ENCODE data around the gene HTR5A.
"Not testable (repeated sequence)": the region's sequence is repeated elsewhere in the genome, so short reads cannot be mapped to it uniquely, and the experiment has no call there.

Gene HTR5A

DNA sequence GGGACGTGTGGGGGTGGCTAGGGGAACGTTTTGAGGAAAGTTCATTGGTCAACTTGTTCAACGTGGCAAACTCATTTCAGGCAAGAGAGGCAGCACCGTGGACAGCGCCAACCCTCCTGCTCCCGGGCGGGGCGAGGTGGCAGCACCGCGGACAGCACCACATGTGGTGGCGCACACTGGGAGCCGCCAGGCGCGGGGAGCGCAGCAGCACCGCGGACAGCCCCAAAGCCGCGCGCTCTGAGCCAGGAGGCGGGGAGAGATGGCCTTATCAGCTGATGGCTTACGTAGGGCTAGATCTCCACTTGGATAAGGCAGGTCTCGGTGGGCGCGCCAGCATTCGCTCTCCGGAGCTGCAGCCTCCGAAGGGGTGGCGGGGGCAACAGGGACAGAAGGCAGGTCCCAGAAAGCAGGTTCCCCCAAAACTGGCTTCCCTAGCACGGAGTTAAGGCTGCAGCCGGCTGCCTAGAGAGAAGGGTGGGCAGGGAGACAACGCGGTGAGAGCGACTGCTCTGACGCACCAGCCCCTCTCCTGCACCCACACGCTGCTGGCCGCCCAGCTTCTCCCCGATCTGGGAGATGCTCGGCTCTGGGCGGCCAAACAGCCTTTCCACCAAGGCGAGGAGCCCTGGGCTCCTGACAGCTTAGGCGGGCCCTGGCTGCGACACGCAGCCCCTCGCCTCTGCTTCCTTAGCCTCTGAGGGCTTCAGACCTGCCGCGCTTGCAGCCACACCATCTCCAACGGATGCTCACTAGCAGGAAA is at the start of gene HTR5A:
Gene HTR5A (plus strand): TSS at position 333 of the 760 bp plus-strand sequence. CDS start 576 bp downstream, outside the sequence.
- peak; percentile 66 for DNase-seq

DNA sequence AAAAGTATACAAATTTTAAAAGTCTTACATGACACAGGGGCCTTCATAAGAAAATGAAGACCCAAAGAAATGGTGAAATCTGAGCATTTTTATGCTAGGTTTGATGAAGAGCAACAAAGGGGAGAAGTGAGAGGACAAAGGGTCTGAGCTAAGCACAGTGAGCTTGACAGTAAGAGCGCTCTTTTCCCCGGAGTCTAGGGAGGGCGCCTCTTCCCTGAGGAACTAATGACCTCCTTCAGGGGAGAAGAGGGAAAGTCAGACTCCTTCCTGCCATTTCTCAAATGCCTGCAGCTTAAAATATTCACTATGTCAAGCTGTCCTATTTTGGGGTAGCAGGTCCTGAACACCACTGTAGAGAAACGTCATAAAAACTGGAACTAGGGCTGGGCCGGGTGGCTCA is 49.1 kb upstream of the HTR5A start:
- no peak for DNase-seq

DNA sequence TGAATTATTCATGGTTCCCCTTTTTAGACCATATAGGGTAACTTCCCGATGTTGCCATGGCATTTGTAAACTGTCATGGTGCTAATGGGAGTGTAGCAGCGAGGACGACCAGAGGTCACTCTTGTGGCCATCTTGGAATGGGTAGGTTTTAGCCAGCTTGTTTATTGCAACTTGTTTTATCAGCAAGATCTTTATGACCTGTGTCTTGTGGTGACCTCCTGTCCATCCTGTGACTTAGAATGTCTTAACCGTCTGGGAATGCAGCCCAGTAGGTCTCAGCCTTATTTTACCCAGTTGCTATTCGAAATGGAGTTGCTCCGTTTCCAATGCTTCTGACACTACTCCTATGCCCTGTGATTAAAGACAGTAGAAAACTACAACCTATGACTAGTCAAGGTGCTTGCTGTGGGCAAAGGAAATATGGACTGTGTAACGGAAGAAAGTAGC is 48.4 kb upstream of the HTR5A start:
- no peak for DNase-seq

DNA sequence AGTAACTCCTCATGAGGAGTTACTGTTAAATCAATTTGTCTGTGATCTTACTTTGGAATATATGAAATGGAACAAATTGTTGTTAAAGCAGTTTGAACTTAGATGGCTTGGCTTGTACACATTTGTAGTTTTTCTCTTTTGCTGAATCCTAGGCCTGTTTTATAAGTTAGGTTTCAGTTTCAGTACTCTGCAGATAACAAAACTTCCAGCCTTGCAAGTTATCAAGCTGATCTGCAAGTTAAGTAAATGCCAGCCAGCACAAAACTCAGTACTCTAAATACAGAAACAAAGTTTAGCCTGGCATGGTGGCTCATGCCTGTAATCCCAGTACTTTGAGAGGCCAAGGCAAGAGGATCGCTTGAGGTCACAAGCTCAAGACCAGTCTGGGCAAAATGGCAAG is 42.2 kb upstream of the HTR5A start:
- no peak for DNase-seq

DNA sequence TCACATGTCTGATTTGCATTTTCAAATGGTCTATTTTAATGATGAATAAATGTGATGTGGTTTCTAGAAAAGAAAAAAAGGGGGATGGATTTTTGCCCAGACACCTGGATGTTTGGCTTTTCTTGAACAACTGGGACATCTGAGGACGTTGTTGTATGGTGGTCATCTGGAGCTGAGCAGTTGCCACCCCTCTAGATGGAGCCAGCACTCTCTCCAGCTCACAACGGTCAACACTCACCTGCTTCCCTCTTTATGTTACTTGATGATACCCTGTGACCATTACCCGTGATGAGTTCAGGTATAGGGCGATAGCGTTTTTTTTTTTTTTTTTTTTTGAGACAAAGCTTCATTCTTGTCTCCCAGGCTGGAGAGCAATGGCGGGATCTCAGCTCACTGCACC is 37.1 kb upstream of the HTR5A start:
- no peak for DNase-seq

DNA sequence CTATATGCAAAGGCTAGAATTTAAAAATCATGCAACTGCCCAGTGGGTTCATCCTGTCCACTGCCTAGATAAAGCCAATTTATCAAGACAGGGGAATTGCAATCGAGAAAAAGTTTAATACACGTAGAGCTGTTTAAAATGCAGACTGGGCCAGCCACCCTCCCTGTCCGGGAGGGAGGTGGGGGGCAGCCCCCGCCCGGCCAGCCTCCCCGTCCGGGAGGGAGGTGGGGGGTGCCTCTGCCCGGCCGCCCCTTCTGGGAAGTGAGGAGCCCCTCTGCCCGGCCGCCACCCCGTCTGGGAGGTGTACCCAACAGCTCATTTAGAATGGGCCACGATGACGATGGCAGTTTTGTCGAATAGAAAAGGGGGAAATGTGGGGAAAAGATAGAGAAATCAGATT is 35.6 kb upstream of the HTR5A start:
- not testable (repeated sequence) for DNase-seq

DNA sequence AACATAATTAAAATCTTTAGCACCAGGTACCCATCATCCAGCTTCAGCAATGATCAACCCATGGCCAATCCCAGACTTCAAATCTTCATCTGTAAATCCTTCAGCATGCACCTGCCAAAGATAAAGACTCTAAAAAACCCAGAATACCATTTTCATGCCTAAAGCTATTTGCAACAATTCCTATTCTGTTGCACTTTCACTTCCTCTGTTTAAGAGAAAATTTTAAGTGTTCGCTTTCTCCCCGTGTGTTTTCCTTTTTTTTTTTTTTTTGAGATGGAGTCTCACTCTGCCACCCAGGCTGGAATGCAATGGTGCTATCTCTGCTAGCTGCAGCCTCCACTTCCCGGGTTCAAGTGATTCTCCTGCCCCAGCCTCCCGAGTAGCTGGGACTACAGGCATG is 31.8 kb upstream of the HTR5A start:
- DNase-seq: no peak

DNA sequence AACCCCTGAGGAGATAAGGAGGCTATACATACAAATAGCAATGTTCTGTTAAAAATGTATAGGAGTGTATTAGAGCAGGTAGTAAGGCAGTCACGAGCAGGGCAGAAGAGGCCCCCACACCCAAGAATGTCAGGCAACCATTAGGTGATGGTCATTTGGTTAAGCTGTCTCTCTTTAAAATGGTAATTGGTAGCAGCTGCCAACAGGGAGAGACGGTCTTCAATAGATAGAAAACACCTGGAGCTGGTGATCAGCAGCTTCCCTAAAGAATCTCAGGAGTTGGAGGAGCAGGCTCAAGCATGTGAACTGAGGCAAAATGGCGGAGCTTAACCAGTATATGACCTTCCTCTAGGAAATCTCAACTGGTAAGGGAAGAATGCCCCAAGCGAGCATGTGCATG is 26.4 kb upstream of the HTR5A start:
- no peak for DNase-seq

DNA sequence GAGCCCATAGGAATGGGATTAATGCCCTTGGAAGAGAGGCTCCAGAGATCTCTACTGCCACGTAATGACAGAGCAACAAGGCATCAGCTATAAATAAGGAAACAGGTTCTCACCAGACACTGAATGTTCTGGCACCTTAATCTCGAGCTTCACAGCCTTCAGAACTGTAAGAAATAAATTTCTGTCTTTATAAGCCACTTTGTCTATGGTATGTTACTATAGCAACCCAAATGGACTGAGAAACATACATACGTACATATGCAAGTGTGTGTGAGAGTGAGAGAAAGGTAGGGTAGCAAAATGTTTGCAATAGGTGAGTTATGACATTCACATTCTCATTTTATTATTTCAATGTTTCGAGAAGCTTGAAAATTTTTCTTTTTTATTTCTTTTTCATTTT is 22.1 kb upstream of the HTR5A start:
- DNase-seq: no peak

DNA sequence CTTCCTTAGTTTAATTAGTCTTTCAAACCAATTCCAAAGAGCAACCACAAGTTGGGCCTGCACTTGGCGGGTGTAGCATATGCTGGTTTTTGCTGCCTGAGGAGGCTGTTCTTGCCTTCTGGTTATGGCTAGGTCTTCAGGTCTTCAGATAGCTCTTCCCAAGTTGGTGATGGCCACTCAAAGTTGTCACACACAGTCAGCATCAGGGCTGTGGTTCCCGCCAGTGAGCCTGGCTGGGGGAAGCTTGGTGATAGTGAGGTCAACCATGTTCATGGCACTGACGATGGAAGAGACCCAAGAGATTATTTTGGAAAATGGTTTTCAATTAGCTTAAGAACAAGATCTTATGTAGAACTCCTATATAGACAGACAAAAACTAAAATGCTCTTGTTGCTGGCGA is 18.8 kb upstream of the HTR5A start:
- DNase-seq: no peak

DNA sequence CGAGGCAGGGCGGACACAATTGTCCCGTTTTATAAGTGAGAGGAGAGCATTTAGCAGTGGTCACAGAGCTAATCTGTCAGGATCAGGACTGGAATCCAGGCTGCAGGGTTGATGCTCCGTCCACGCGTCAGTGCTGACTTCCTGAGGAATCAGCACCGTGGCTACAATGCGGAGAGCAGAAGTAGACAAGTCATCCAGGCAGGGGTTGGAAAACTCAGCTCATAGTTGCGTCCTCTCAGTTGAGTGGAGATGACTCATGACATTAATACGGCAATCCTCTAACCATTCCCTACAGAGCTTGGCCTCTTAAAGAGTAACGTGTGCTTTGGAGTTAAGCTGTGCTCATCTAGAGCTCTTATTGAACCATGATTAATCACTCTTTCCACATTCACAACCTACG is 17.1 kb upstream of the HTR5A start:
- DNase-seq: no peak

DNA sequence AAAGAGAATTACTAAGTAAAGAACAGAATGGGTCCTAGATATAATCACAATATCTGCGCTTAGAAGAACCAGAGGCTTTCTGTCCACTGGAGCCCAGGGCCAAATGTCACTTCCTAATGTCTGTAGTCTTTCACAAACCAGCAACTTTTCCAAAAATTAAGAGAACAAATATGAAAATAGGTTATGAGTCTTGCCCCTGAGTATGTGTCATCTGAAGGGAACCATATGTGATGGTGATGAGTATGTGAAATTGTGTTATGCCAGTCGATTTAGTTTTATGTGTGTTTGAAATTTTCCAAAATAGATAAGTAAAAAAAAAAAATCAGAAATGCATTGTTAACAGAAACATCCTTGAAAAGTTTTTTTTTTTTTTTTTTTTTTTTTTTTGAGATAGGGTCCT is 15.4 kb upstream of the HTR5A start:
- DNase-seq: no peak

DNA sequence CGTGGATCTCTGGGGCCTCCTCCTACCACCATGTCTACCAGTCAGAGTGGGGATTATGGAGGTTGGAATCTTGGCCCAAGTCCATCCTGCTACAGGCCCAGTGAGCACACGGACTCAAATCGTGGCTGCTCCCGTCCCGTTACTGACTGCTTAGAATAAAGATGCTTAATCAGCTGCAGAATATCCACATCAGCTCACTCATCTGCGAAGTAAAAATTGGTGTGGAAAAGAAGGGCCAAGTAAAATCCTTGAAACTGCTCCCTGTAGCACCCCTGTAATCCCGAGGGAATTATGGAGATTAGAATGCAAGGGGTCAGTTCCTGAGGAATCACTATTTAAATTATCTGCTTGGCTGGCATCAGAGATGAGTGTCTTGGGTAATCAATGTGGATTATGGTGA is 13.0 kb upstream of the HTR5A start:
- DNase-seq: no peak

DNA sequence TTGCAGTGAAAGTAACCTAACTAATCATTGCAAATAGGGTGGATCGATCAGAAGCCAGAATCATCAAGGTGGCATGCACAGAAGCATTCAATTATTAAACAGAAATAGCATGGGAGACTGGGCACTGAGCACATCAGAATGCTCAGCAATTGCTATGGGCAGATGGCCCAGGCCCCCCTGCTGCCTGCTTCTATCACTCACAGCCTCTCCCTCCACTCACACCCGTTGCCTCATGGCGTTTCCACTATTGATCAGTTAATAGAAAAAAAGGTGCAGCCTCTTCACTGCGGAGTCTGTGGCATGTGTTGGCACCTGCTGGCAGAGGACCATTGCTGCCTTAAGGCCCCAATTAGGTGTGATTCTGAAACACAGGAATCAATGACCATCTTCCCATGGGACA is 11.2 kb upstream of the HTR5A start:
- DNase-seq: no peak

DNA sequence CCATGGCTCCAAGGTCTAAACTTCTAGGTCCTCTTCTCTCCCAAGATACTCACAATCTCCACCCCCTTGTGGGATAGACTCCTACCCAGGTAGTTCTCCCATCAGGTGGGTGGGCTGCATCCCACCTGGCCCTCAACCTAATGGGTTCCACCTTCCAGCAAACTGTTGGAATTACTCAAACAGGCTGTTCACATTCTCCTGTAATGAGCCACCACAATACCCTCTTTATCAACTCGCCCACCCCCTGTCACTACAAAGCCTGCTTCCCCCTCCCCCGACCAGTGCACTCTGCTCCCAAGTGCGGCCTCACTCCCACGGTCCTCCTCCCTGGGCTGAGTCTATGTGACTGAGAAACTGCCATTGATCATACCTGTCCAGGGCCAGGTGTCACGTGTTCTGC is 10.4 kb upstream of the HTR5A start:
- DNase-seq: no peak

DNA sequence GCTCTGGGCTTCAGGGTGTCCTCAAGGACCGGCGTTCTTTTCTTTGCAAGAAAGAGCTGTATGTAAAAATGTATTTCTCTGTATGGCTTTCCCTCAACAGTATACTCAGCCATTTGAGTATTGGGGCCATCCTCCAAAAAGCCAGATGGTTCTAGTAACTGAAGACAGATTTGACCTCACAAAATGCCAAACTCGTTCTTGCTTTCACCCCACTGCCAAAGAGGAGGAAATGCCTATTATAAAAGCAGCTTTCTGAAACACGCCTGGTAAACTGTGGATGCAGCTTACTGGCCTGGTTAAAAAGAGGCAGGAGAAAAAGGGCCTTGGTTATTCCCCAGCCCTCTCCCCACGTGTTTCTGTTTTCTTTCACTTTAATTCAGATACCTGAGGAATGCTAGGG is 7.7 kb upstream of the HTR5A start:
- no peak for DNase-seq

DNA sequence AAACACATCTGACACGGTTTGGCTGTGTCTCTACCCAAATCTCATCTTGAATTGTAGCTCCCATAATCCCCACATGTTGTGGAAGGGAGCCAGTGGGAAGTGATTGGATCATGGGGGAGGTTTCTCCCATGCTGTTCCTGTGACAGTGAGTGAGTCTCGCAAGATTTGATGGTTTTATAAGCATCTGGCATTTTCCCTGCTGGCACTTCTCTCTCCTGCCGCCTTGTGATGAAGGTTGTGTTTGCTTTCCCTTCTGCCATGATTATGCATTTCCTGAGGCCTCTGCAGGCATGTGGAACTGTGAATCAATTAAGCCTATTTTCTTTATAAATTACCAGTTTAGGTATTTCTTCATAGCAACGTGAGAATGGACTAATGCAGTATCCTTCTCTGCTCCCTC is 5.9 kb upstream of the HTR5A start:
- DNase-seq: no peak

DNA sequence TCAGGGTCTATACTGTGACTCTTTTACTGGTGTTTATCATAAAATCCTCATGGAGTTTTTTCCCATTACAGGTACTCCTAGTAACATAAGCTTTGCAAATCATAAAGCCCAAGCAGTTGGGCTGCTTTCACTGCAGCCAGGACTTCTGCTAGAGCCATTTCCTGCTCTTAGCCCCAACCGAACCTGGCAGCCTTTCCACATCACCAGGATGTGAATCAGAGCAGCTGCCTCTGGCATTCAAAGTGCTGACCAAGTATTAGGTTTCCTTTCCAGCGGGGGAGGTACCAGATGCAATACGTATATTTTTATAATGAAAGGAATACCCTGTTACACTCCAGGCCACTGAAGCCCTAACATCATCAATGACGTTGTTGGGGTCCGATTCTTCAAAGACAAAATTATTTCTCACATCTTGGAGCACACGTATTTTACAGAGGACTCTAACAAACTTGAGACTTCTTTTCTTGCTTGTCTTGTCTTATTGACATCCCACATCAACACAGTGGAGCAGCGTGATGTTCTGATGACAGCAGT is 3.6 kb upstream of the HTR5A start:
- DNase-seq: no peak

DNA sequence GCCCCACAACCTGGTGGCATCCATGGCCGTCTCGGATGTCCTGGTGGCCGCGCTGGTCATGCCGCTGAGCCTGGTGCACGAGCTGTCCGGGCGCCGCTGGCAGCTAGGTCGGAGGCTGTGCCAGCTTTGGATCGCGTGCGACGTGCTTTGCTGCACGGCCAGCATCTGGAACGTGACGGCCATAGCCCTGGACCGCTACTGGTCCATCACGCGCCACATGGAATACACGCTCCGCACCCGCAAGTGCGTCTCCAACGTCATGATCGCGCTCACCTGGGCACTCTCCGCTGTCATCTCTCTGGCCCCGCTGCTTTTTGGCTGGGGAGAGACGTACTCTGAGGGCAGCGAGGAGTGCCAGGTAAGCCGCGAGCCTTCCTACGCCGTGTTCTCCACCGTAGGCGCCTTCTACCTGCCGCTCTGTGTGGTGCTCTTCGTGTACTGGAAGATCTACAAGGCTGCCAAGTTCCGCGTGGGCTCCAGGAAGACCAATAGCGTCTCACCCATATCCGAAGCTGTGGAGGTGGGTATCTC is 1.1 kb downstream of the HTR5A start:
- no peak for DNase-seq

DNA sequence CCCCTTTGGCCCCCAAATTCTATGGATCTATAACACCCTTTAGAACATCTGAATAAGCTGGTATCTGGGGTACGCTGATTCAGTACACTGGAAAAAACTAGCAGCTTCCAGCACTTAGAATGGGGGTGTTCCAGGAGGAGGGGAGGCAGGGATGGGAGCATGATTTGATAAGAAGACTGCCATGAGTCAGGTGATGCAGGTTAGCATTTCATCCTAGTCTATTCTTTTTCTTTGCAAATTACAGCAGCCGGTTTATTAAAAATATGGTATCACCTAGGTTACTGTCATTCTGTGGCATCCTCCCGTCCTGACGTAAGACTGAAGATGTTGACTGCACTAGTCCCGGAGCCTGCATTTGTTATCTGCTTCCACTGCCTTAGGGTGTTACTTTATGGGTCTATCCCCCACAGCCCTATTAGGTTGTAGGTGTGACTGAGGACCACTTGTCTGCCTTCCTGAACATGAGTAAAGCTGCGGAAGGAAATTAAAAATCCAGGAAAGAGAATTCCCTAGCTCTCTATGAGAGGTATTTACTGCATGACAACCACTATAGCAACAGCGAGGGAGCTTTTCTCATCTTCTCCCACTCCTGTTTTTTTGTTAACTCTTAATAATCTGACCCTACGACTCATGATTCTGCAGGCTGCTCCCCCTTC is 1.9 kb downstream of the HTR5A start:
- no peak for DNase-seq

DNA sequence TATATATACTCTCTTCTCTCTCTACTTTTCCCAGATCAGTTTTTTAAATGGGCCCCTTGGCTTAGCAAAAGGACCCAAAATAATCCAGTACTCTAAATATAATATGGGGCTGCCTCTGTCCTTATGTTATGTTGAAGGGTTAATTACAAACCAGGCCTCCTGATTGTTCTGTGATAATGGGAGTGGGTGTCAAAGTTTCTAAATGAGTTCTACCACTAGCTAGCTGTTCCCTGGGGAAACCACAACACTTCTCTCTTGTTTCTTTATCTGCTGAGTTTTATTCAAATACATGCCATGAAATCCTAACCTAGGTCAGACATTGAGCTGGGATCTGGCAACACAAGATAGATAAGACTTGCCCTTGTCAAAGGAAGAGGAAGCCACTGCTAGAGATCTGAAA is 3.8 kb downstream of the HTR5A start:
- DNase-seq: no peak

DNA sequence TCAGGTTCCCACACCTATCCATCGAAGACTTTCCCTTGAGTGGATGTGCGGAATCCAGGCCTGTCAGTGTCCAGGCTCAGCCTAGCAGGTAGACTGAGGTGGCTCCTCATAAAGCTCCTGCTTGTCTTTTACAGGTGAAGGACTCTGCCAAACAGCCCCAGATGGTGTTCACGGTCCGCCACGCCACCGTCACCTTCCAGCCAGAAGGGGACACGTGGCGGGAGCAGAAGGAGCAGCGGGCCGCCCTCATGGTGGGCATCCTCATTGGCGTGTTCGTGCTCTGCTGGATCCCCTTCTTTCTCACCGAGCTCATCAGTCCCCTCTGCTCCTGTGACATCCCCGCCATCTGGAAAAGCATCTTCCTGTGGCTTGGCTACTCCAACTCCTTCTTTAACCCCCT is 13.9 kb downstream of the HTR5A start:
- no peak for DNase-seq

DNA sequence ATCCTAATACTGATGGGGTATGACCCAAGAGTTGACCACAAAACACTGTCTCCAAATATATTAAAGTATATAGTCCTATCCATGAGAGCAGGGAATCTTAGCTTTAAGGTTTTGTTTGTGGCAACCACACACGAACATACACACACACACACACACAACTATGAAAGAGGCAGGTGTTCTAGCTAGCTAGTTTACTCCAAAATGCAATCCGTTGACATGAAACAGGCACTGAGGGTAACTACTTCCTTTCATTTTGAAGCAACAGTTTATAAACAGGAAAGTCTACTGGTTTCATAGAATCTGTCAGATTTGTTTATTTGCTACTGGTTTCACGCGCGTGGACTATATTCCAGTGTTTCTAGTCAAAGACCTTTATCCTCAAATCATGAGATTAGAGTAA is 14.8 kb downstream of the HTR5A start:
- DNase-seq: no peak

DNA sequence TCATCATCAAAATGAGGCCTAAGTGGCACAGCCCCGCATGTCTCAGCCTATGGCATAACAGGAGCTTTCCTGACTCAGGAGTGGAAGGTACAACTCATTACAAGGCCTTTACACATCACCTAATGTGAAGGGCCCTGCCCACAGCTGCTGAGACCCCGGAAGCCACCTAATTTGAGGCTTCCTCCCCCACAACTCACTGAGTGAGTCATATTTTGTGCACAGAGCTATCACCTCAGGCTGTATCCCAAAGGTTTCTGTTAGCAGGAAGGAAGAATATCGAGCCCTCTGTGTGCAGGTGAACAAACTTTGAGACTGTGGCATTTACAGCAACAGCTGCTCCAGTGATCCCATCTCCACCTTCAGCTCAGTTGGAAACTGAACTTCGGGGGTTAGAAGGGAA is 20.6 kb downstream of the HTR5A start:
- no peak for DNase-seq

Measured in activated gamma-delta T cell treated with Interleukin-2 at 50 U/mL for 16 hours (primary cell).